Breast epithelium (tissue), 4 donors: ENCODE results near the gene IDH1. TPM values are rescaled to one million over a fixed set of nuclear protein-coding genes. Genes with fewer than 3 reads are reported as not detected.
"Not testable (repeated sequence)": the region's sequence is repeated elsewhere in the genome, so short reads cannot be mapped to it uniquely, and the experiment has no call there.

Source experiments
- DNase-seq, 2 donors: peaks; one replicate each; pipeline ENCODE4 v3.0.0-alpha.2; 2019; ENCODE audit warnings: low spot score in 2 of 2
- H3K27ac ChIP-seq, 2 donors: fragments of 200-600 bp; sonication (generic) in 1 of 2; one replicate each; pipeline ENCODE4 v1.5.1; 2016 to 2019; ENCODE audit warnings: mild to moderate bottlenecking in 1 of 2
- H3K27me3 ChIP-seq, 2 donors: fragments of 200-600 bp; sonication (generic) in 1 of 2; one replicate each; pipeline versions ENCODE4 v1.5.1 to v1.6.0; 2017 to 2019; ENCODE audit warnings: control low read depth in 1 of 2, mild to moderate bottlenecking in 1 of 2
- H3K36me3 ChIP-seq: fragments of 200-600 bp; one replicate; pipeline ENCODE4 v1.5.1; 2019
- H3K4me1 ChIP-seq, 2 donors: fragments of 200-600 bp; sonication (generic); one replicate each; pipeline ENCODE4 v1.5.1; 2016 to 2019; ENCODE audit warnings: control low read depth in 1 of 2
- H3K4me3 ChIP-seq, 3 donors: fragments of 200-600 bp; sonication (generic); 1 replicate in 2 of 3; 2 replicates in 1 of 3; pipeline ENCODE4 v1.5.1; 2016 to 2019; ENCODE audit warnings: mild to moderate bottlenecking in 3 of 3, moderate library complexity in 2 of 3
- H3K9me3 ChIP-seq, 2 donors: fragments of 200-600 bp; sonication (generic) in 1 of 2; one replicate each; pipeline ENCODE4 v1.5.1; 2016 to 2019; ENCODE audit warnings: control low read depth in 1 of 2
- POLR2A ChIP-seq: fragments of 450-650 bp; IDR thresholded peaks from one replicate; pipeline ENCODE4 v1.6.1; 2016; ENCODE audit warnings: antibody characterized with exemption, mild to moderate bottlenecking, moderate library complexity
- POLR2AphosphoS5 ChIP-seq, 3 donors: sonication (generic); formaldehyde crosslinking; IDR thresholded peaks; one replicate each; pipeline ENCODE4 v1.6.1; 2017; ENCODE audit warnings: antibody characterized with exemption in 3 of 3
- intact Hi-C: fragments of 100-400 bp; cut with DNase I; formaldehyde crosslinking; loops from one replicate; pipeline ENCODE4 v1.15.1; 2023; ENCODE audit warnings: low total_unique reads
- total RNA-seq, 3 donors: library from RNA; depleted of rRNA; stranded (reverse); fragments of >200 nt; gene quantifications; one replicate each; pipeline ENCODE4 v1.1.0, GENCODE V29; 2016
- TF ChIP-seq, protein P1 (sequence below), 3 donors: fragments of 450-650 bp; IDR thresholded peaks; one replicate each; pipeline ENCODE4 v1.5.1; 2016 to 2017; ENCODE audit warnings: antibody characterized with exemption in 3 of 3, mild to moderate bottlenecking in 3 of 3, moderate library complexity in 3 of 3

IDH1 gene
- total RNA-seq, 3 donors from 2014 or later: 80.3 to 333 (median 94.5) TPM

DNA sequence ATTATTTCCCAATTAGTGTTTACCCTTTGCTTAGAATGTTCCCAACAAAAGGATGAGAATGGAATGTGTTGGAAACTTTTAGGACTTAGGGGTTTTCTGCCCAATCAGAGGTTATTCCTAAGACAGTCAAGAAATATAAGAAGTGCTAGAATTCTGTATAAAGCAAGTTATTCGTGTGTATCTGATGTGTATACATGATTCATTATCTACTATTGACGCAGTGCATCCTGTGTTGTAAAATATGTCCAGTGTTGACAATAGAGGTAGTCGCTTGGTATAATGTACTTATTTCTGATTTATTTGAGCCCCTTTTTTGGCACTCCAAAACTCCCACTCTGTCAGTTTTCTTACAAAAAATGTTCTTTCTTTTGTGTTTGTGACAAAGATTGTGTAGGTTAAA, 12.1 kb upstream of the IDH1 start:
- Histone ChIP-seq H3K36me3 (no peaks in the 10 kb centered on the region), H3K9me3 (no peaks in the 10 kb centered on the region), H3K4me1 (peaks cover 0 to 4% of the 10 kb centered on the region in 2 donors), H3K4me3 (peak overlapping the region; percentile 89 to 94 (median 89)), H3K27ac (peak overlapping the region; percentile 94 to 97), H3K27me3 (no peaks in the 10 kb centered on the region)
- DNase-seq: no peak
- TF ChIP-seq, protein P1, sequence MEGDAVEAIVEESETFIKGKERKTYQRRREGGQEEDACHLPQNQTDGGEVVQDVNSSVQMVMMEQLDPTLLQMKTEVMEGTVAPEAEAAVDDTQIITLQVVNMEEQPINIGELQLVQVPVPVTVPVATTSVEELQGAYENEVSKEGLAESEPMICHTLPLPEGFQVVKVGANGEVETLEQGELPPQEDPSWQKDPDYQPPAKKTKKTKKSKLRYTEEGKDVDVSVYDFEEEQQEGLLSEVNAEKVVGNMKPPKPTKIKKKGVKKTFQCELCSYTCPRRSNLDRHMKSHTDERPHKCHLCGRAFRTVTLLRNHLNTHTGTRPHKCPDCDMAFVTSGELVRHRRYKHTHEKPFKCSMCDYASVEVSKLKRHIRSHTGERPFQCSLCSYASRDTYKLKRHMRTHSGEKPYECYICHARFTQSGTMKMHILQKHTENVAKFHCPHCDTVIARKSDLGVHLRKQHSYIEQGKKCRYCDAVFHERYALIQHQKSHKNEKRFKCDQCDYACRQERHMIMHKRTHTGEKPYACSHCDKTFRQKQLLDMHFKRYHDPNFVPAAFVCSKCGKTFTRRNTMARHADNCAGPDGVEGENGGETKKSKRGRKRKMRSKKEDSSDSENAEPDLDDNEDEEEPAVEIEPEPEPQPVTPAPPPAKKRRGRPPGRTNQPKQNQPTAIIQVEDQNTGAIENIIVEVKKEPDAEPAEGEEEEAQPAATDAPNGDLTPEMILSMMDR (IDR thresholded peaks at IDR 0.05): no peak
- no peak for TF ChIP-seq POLR2AphosphoS5 (IDR thresholded peaks at IDR 0.05)
- TF ChIP-seq POLR2A: no peak
- intact Hi-C loops: no loop called here

DNA sequence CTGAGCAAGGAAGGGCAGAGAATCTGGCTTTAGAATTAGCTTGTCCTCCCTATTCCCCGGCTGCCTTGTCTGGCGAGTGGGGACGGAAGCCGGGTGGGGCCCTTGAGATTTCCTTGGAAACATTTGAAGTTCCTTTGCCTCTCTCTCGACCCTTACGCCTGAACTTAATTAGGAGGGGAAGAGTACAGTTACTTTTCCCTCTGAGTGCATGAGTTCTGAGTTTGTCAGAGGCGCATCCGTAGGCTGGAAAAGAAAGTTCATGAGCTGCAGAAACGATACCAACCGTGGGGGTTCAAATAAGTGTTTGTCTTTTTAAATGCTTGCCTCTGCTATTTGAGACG, 11.7 kb upstream of the IDH1 start:
- Histone ChIP-seq H3K36me3 (no peaks in the 10 kb centered on the region), H3K9me3 (no peaks in the 10 kb centered on the region), H3K27ac (peak overlapping the region; percentile 94 to 97), H3K4me1 (peaks cover 0 to 4% of the 10 kb centered on the region in 2 donors), H3K27me3 (no peaks in the 10 kb centered on the region), H3K4me3 (peak overlapping the region; percentile 89 to 94 (median 89))
- no peak for DNase-seq
- TF ChIP-seq POLR2A (no peak), POLR2AphosphoS5 (IDR thresholded peaks at IDR 0.05) (no peak)
- TF ChIP-seq, protein P1 (IDR thresholded peaks at IDR 0.05): no peak
- intact Hi-C loops: no loop called here

DNA sequence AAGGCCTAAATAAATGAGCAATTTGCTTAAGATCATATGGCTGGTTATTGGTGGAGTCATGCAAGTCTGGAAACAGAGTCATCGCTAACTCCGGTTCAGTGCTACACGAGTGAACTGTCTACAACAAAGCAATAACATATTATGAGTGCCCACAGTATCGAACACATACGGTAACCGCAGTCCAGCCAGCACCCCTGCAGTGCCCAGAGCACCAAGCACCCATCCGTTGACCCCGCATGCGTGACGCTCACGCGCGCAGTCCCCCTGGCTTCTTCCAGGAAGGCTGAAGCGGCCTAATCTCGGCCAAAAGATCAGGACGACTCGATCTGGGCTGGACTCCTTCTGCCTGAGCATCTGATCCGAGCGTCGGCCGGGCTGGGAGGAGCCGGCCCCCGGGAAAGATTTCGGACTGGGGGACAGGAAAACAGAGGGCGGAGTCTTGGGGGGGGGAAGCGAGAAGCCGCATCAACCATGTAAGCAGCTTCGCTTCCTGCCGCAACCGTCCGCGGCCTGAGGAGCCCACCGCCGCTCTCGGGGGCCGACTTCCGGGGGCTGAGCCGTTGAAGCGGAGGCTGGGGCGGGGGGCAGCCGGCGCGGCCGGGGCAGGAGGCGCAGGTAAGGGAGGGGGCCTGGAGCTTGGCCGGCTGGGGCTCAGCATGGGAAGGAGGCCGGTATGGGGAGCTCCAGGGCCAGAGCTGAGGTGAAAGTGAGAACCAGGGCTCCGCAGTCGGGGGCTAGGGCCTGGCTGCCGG, 11.1 kb upstream of the IDH1 start, which contains the start of gene PIKFYVE:
TSS of gene PIKFYVE (plus strand) at position 455 of the 752 bp plus-strand sequence. CDS start 5,265 bp downstream, outside the sequence.
- Histone ChIP-seq H3K36me3 (no peaks in the 10 kb centered on the region), H3K27ac (peak within 1 kb of the TSS; percentile 94 to 97), H3K4me1 (peaks cover 0 to 4% of the 10 kb centered on the region in 2 donors), H3K9me3 (no peaks in the 10 kb centered on the region), H3K27me3 (no peaks in the 10 kb centered on the region), H3K4me3 (peak within 1 kb of the TSS; percentile 89 to 94 (median 89))
- intact Hi-C loops: no loop called here
- peak; percentile 88 to 92 for DNase-seq
- TF ChIP-seq POLR2AphosphoS5 (IDR thresholded peaks at IDR 0.05): peak; percentile 62 to 91 (median 67)
- peak; percentile 36 for TF ChIP-seq POLR2A
- TF ChIP-seq, protein P1 (IDR thresholded peaks at IDR 0.05): no peak

DNA sequence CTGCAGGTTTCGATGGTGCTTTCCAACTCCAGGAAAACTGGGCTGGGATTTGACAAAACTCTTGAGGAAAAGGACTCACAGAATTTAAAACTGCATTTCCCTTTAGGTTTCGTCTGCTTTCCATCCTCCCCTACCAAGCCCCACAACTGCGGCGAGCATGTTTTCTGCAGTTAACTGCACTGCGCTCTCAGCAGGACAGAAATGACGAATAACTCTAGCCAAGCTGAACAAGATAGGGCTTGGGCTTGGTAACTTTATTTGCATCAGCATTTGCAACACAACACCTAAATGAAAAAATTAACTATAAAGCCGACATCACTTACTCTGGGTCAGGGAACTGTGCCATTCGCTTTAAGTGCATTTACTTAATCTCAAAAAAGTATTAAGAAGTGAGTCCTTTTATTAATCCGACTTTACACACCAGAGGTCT, 10.5 kb upstream of the IDH1 start:
- DNase-seq: no peak
- H3K4me1 ChIP-seq: peaks cover 0 to 4% of the 10 kb centered on the region in 2 donors
- no peaks in the 10 kb centered on the region for H3K36me3 ChIP-seq
- TF ChIP-seq POLR2AphosphoS5 (IDR thresholded peaks at IDR 0.05): no peak
- TF ChIP-seq, protein P1 (IDR thresholded peaks at IDR 0.05): no peak
- TF ChIP-seq POLR2A: no peak
- no peaks in the 10 kb centered on the region for H3K27me3 ChIP-seq
- intact Hi-C loops: no loop called here
- H3K4me3 ChIP-seq: peak overlapping the region; percentile 89 to 94 (median 89)
- H3K27ac ChIP-seq: peak overlapping the region; percentile 94 to 97
- no peaks in the 10 kb centered on the region for H3K9me3 ChIP-seq

DNA sequence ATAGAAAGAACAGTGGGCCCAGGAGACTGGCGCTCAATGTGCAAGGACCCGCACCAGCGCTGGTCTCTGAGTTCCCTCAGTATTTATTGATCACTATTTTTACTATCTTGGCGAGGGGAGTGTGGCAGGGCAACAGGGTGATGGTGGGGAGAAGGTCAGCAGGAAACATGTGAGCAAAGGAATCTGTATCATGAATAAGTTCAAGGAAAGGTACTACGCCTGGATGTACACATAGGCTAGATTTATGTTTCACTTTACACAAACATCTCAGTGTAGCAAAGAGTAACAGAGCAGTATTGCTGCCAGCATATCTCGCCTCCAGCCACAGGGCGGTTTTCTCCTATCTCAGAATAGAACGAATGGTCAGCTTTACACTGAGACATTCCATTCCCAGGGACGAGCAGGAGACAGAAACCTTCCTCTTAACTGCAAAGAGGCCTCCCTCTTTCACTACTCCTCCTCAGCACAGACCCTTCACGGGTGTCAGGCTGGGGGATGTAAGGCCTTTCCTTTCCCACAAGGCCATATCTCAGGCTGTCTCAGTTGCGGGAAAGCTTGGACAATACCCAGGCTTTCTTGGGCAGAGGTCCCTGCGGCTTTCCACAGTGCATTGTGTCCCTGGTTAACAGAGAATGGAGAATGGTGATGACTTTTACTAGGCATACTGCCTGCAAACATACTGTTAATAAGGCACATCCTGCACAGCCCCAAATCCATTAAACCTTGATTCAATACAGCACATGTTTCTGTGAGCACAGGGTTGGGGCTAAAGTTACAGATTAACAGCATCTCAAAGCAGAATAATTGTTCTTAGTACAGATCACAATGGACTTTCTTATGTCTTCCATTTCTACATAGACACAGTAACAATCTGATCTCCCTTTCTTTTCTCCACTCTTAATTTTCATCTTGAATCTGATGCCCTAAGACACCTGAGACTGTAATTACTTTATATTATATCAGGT, 2.3 kb upstream of the IDH1 start:
- intact Hi-C loops, H3K4me3 ChIP-seq, H3K27ac ChIP-seq, H3K9me3 ChIP-seq, H3K36me3 ChIP-seq, DNase-seq, H3K4me1 ChIP-seq, H3K27me3 ChIP-seq: not testable (repeated sequence)
